OCI-LY3 (cell line): ENCODE measurements around the gene AGBL4.

ENCODE experiments used
- H2AFZ ChIP-seq: fragments of 200-600, 300-600 bp; shearing (Covaris generic); 2 replicates; pipeline ENCODE4 v1.6.0; 2014; ENCODE audit warnings: antibody characterized with exemption, low read depth, low read length
- H3K27ac ChIP-seq: fragments of 200-600, 300-600 bp; sonication (generic); 2 replicates; pipeline ENCODE4 v1.5.1; 2014; ENCODE audit warnings: mild to moderate bottlenecking, low read length, moderate library complexity, mixed read lengths
- H3K27me3 ChIP-seq: fragments of 200-600, 300-600 bp; sonication (generic); 2 replicates; pipeline ENCODE4 v1.6.1; 2014; ENCODE audit warnings: low read depth, low read length, mixed read lengths
- H3K36me3 ChIP-seq: fragments of 200-600, 300-600 bp; sonication (generic); replicated peaks from 2 replicates; pipeline ENCODE3; 2014; ENCODE audit warnings: low read depth, low read length, mixed read lengths
- H3K4me1 ChIP-seq: fragments of 300-600, 200-600 bp; sonication (generic); 2 replicates; pipeline ENCODE4 v1.6.1; 2014; ENCODE audit warnings: low read length, mixed read lengths
- H3K4me2 ChIP-seq: fragments of 200-600, 300-600 bp; sonication (generic); 2 replicates; pipeline ENCODE4 v1.6.1; 2014; ENCODE audit warnings: low read length, mixed read lengths
- H3K4me3 ChIP-seq: fragments of 300-600, 200-600 bp; sonication (generic); 2 replicates; pipeline ENCODE4 v1.5.1; 2014; ENCODE audit warnings: antibody characterized with exemption, mild to moderate bottlenecking, low read length, moderate library complexity
- H3K79me2 ChIP-seq: fragments of 300-600, 200-600 bp; shearing (Covaris generic); 2 replicates; pipeline ENCODE4 v1.6.1; 2014; ENCODE audit warnings: mild to moderate bottlenecking, low read length, mixed read lengths
- H3K9ac ChIP-seq: fragments of 300-600, 200-600 bp; shearing (Covaris generic); 2 replicates; pipeline ENCODE4 v1.6.0; 2014; ENCODE audit warnings: mild to moderate bottlenecking, low read length, moderate library complexity
- H3K9me3 ChIP-seq: fragments of 200-600, 300-600 bp; shearing (Covaris generic); 2 replicates; pipeline ENCODE4 v1.6.1; 2014; ENCODE audit warnings: low read length, mixed read lengths; ENCODE audit not compliant: insufficient read depth
- H4K20me1 ChIP-seq: fragments of 200-600, 300-600 bp; sonication (generic); 2 replicates; pipeline ENCODE4 v1.6.1; 2016; ENCODE audit warnings: low read length, mixed read lengths; ENCODE audit not compliant: insufficient read depth
- CTCF ChIP-seq: fragments of 200-600, 300-600 bp; sonication (generic); IDR thresholded peaks from 2 replicates; pipeline ENCODE4 v1.5.1; 2014; ENCODE audit warnings: antibody characterized with exemption, low read length, low read depth
- EZH2phosphoT487 ChIP-seq: fragments of 200-600 bp; shearing (Covaris generic); IDR thresholded peaks from 2 replicates; pipeline ENCODE4 v1.6.1; 2018; ENCODE audit warnings: antibody characterized with exemption, mixed run types, low read depth

AGBL4 gene

GRCh38 chr1:48493970-48494769 is 1529.6 kb downstream of the AGBL4 start:
- H2AFZ ChIP-seq: no peak overlapping the region
- H4K20me1 ChIP-seq: no peaks in the 10 kb centered on the region
- no peak overlapping the region for H3K4me2 ChIP-seq
- H3K9me3 ChIP-seq: no peaks in the 10 kb centered on the region
- no peak overlapping the region for H3K4me3 ChIP-seq
- no peaks in the 10 kb centered on the region for H3K79me2 ChIP-seq
- H3K9ac ChIP-seq: no peak overlapping the region
- no peak overlapping the region for H3K27ac ChIP-seq
- no peaks in the 10 kb centered on the region for H3K4me1 ChIP-seq
- TF ChIP-seq EZH2phosphoT487: no peak
- TF ChIP-seq CTCF: no peak
- H3K27me3 ChIP-seq: peaks cover 10% of the 10 kb centered on the region; the same call in 1 of the 2 replicates
- H3K36me3 ChIP-seq: no peaks in the 10 kb centered on the region

GRCh38 chr1:48493041-48493440 is 1530.7 kb downstream of the AGBL4 start:
- H3K36me3 ChIP-seq: no peaks in the 10 kb centered on the region
- H3K27me3 ChIP-seq: peaks cover 10% of the 10 kb centered on the region; the same call in 1 of the 2 replicates
- no peaks in the 10 kb centered on the region for H4K20me1 ChIP-seq
- H3K9ac ChIP-seq: no peak overlapping the region
- H3K9me3 ChIP-seq: no peaks in the 10 kb centered on the region
- no peak overlapping the region for H2AFZ ChIP-seq
- no peak for TF ChIP-seq EZH2phosphoT487
- no peaks in the 10 kb centered on the region for H3K79me2 ChIP-seq
- H3K27ac ChIP-seq: no peak overlapping the region
- no peak overlapping the region for H3K4me2 ChIP-seq
- H3K4me1 ChIP-seq: no peaks in the 10 kb centered on the region
- no peak overlapping the region for H3K4me3 ChIP-seq

- Histone ChIP-seq H3K36me3 (no peaks in the 10 kb centered on the region), H3K79me2 (no peaks in the 10 kb centered on the region), H3K27me3 (peaks cover 10% of the 10 kb centered on the region; the same call in 1 of the 2 replicates), H3K9me3 (no peaks in the 10 kb centered on the region), H3K4me2 (no peak overlapping the region), H3K9ac (no peak overlapping the region), H3K4me1 (no peaks in the 10 kb centered on the region), H2AFZ (no peak overlapping the region), H3K4me3 (no peak overlapping the region), H3K27ac (no peak overlapping the region), H4K20me1 (no peaks in the 10 kb centered on the region)
- TF ChIP-seq CTCF (no peak), EZH2phosphoT487 (no peak)
Measured at GRCh38 chr1:48492392-48492791, 1531.4 kb downstream of the AGBL4 start.

- Histone ChIP-seq H3K4me2 (no peak overlapping the region), H2AFZ (no peak overlapping the region), H3K36me3 (no peaks in the 10 kb centered on the region), H3K9ac (no peak overlapping the region), H3K27me3 (0 out of 2 replicates have a peak, but pooled peaks cover 3% of the 10 kb centered on the region), H3K79me2 (no peaks in the 10 kb centered on the region), H4K20me1 (no peaks in the 10 kb centered on the region), H3K4me3 (no peak overlapping the region), H3K27ac (no peak overlapping the region), H3K9me3 (no peaks in the 10 kb centered on the region), H3K4me1 (no peaks in the 10 kb centered on the region)
- no peak for TF ChIP-seq EZH2phosphoT487
- no peak for TF ChIP-seq CTCF
Measured at GRCh38 chr1:48488721-48489120, 1535.0 kb downstream of the AGBL4 start.
